Activated naive CD4-positive, alpha-beta T cell (primary cell): Measurements from ENCODE around the gene VAMP2.
A peak's percentile ranks its signal among the peaks of the same experiment; 100 is the strongest.

Experiments used
- DNase-seq, 4 experiments: peaks; one replicate each; lab custom pipeline; 2025; lab: John Stamatoyannopoulos, UW

The VAMP2 gene

DNA sequence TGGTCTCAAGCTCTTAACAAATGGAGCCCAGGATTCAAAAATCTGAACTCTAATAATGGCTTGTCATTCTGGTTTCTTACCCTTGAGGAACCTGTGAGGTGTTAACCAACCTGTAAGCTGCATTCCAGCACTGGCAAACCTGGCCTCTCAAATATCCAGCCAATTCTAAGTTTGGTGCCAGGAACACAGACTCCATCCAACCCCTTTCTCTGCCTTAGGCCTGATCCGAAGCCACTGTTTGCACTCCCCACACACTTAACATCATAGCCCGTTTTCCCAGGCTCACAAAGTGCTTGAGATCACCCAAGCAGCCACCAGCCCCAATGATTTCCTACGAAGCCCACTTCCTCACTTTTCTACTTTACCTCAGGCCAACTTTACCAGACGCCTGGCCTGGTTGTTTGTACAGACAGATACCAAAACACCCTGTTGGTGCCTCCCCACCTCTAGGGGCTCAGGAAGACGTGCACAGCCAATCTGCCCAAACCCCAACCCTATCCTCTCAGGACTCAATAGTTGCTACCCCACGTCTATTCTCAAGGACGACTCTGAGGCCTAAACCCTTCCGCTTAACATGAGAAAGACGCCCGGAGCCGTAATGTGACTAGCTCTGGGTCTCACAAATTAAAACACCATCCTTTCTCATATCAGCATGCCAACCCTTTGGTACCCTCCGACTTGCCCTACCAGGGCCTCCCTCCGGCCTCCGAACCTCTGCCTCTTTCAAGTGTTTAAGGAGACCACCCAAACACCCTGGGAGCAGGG lies 7.3 kb downstream of the VAMP2 start:
- no peak for DNase-seq

DNA sequence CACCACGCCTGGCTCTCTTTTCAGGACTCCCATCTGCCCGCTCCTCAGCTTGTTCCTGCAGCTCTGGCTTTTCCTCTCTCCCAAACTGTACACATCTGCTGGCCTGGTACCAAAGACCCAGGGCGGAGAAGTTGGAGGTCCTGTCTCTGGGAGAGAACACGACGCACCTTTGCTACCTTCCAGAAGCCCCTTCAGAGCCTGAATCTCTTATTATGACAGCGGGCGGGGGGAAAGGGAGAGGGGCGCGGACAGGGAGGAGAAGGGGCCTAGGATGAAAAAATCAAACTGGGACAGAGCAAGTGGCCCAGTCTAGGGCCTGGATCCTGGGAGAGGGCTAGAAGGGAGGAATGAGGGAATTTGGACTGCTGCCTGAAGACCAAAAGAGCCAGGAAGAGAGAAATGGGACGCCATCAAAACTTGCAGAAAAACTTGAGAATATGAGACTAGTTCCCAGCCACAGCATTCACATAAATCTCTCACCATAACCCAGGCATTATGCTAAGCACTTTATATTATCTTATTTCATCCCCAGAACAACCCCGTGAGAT lies 8.1 kb downstream of the VAMP2 start:
- DNase-seq, result no peak

DNA sequence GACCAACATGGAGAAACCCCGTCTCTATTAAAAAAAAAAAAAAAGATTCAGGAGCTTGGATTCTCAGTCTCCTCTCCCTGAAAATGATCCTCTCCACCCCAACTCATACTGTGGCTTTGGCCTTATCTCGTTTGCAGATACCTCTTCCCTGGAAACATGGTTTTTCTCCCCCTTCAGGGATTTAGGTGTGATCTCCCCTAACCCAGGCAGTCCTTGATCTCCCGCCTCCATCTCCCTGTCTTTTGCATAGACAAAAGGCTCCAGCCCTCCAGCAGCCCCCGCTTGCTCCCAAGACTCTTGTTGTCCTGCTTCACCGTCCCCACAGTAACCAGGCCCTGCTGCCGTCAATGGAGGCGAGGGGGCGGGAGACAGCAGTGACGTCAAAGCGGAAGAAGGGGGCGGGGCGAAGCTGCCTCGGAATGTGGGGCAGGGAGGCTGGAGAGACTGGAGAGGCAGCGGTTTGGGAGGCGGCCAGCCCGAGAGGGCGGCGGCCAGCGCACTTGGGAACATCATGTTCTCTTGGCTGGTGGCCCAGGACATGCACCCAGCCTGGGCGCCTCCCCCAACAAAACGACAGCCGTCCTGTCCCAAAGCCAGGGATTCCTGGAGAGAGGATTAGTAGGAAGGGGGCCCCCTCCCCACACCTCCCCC lies 8.7 kb downstream of the VAMP2 start:
- peak; percentile 45 to 77 (median 69) for DNase-seq

DNA sequence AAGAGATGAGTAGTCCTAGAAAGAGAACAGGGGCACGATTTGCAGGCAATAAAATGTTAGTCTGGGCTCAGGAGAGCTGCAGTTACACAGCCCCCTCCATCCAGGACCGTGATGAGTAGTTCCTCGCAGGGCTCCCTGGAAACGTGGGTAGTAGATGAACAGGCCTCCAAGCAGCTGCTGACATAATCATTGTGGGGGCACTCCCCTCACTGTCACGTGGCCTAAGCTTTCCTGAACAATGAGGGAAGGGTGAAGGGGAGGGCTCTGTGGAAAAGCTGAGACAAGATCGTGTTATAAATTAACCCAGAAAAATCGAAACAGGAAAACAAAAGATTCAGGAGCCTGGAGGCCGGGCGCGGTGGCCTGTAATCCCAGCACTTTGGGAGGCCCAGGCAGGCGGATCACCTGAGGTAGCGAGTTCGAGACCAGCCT lies 9.2 kb downstream of the VAMP2 start:
- DNase-seq, result no peak

DNA sequence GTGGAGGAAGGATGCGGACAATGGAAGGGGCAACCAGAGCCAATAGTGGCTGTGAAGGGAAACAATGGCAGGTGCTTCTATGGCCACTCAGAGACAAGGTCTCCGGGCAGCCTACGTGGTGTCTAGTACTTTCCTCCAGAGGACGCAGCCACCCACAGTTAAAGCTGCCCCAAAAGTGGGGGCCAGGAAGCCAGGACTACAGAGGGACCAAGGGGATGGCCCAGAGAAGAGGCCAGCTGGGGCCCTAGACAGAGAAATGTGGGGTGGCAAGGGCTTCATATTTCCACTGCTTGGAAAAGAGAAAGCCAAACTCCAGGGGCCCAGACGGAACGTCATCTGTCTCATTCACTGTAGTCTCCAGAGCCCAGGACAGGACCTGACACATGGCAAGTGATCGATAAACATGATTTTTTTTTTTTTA lies 9.7 kb downstream of the VAMP2 start:
- no peak for DNase-seq

DNA sequence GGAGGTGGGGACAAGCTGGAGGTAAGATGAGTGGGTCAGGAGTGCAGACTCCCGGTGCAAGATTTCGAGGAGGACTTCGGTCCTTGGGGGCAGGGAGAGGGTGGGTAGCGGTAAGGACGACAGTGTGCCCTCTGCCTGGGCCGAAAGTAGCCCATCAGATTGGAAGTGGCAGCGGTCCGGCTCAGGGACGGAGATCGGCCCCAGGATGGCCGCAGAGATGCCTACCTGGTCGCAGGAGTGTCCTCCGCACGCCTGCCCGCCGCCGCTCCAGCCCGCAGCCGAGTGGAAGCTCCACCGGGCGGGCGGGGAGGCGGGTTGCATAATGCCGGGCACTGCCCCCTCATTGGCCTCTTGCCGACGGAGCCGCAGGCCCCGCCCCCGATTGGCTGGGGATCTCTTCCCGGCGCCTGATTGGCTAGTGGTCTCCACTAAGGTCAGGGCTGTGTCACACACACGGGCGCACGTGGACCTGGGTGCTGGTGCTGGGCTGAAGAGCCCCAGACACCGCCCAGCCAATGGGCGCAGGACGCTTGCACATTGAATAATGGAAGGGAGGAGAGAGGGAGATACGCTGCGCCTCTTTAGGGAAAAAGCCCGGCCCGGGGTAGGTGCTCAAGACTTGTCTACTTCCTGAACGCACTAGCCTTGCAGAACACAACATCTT lies 10.5 kb downstream of the VAMP2 start, which contains the start of gene PER1:
TSS of gene PER1 (minus strand) at position 293 of the 664 bp plus-strand sequence. CDS start 1,698 bp downstream, outside the sequence.
- DNase-seq, result peak; percentile 40 to 64 (median 51)

DNA sequence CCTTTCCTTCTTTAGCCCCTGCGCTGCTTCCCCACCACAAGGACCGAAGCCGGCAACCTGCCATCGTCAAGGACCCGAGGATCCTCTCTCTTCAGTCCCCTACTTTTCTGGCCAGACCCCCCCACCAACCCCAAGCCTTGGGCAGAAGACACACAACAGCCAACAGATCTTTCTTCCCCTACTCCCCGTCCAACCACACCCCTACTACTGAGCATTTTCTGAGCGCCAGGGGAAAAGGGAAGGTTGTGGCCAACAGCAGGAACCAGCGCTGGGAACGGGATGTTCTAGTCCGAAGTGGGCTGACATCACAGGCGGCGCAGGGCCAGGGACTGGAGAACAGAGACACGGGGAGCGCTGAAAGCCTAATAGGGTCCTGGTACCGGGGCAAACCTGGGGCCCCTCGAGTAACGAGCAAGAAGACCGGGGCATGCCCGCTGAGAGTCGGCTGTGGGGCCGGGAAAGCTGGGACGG lies 11.1 kb downstream of the VAMP2 start:
- DNase-seq, result peak in 2 of 4 experiments; percentile 21 to 23

DNA sequence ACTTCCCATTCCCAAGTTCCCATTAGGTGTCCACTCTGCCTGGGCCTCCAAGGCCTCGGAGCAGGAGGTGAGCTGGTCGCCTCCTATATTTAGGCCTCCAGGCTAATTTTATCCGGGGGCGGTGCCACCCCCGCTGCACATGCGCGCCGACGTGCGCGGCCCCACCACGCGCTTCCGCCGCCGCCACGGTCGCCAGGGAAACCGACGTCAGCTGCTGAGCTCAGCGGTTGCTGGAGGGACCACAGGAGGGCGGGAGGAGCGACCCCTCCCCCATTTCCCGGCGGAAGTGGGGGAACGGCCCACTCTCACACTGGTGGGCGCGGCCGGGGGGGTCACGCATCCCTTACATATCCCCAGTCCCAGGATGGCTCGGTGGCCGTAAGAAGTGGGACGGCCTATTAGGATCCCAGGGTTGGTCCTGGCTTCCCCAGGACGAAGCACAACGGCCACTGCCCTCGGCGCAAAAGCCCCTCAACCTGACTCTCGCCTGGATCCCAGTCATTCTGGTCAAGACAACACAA lies 11.6 kb downstream of the VAMP2 start:
- DNase-seq, result peak; percentile 63 to 87 (median 72)

DNA sequence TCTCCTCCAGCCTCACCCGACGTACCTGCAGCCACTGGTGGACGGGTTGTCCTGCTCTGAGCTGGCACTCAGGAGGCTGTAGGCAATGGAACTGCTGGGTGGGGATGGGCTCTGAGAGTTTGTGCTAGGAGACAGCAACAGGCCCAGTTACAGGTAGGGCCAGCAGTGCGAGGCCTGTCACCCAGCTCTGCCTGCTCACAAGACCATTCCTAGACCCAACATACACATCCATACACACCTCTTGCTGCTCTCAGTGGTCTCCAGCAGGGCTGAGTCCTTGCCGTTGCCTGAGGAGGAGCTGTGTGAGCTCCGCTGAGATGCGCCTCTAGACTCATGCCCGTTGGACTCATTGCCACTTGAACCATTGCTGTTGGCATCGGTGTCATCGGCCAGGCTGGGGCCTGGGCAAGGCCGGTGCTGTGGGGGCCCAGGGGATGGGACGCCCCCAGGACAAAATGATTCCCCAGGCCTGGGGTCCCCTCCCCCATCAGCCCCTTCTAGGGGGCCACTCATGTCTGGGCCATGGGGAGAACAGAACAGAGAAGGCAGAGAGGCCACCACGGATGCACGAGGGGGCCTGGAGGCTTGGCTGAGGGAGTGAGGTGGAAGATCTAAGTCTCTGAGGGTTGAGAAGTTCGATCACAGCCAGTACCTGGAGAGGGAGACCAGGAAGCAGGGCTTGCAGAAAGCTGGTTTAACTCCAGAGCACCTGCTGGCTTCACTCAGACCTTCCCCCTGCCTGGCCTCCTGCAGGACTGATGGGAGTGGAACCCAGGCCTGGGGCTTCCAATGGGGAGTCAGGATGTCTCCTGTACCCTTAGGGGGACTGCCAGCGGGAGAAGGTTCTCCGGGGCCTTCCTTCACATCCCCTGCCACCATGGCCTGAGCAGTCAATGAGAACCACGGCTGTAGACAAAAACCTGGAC lies 12.3 kb downstream of the VAMP2 start:
- DNase-seq, result no peak

DNA sequence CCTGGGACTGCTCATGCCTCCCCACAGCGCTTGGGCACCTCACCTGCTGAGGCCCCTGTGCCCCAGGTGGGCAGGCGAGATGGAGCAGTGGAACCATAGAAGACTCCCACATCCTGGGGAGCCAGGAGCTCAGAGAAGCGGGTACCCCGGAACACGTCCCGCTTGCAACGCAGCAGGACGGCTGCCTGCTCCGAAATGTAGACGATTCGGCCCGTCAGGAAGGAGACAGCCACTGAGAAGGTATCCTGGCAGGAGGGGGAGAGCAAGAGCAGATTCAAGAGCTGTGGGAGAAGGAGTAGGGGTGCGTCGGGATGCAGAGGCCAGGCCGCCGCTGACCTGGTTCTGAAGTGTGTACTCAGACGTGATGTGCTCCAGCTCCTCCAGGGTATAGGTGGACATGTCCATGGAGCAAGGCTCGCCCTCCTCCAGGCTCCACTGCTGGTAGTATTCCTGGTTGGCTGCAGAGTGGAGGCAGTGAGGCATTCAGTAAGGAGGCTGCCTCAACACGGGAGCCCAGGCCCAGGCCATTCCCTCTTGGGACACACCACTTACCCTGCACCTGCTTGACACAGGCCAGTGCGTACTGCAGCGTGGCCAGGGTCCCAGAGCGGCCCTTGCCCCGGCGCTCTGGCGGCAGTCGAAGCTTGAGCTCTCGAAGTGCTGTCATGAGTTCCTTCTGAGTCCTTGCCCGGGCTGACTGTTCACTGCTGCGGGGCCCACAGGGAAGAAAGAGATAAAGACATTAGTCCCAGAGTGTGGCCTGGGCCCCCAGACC lies 13.1 kb downstream of the VAMP2 start:
- no peak for DNase-seq

DNA sequence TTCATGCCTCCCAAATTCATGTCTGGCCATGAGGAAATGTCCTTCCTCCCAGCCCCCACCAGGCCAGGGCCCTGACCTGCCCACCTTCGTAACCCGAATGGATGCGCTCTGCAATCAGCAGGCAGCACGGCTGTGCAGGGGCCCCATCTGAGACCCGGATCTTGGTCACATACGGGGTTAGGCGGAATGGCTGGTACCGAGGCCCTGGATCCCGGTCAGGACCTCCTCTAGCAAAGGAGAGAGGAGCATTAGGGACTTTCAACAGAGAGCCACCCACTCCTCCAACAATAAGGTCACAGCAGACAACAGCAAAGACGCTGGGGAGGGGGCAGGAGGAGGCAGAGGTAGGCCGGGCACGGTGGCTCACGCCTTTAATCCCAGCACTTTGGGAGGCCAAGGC lies 14.2 kb downstream of the VAMP2 start:
- DNase-seq, result no peak

DNA sequence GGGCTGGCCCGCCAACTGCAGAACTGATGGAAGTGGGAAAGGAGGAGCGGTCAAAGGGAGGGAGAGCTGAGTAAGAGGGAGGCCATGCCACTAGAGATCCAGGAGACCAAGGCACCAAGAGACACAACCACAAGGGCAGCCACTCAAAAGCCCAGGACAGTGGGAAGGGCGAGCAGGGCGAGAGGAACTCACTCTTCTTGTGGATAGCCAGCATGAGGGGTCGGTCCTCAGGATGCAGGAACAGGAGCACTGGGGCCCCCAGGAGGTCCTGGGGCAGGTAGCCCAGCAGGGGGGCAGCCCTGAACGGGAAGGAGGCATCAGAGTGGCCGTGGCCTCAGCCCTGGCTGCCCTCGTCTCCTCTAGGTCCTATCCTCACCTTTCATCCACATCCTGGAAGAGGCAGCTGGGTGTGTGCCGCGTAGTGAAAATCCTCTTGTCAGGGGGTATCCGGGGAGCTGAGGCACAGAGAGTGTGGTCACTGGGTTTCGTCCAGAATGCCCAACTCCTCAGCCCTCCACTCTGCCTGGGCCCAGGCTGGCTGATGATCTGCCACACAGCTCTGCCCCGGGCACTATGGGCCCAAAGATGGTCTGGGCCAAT lies 14.8 kb downstream of the VAMP2 start:
- no peak for DNase-seq

DNA sequence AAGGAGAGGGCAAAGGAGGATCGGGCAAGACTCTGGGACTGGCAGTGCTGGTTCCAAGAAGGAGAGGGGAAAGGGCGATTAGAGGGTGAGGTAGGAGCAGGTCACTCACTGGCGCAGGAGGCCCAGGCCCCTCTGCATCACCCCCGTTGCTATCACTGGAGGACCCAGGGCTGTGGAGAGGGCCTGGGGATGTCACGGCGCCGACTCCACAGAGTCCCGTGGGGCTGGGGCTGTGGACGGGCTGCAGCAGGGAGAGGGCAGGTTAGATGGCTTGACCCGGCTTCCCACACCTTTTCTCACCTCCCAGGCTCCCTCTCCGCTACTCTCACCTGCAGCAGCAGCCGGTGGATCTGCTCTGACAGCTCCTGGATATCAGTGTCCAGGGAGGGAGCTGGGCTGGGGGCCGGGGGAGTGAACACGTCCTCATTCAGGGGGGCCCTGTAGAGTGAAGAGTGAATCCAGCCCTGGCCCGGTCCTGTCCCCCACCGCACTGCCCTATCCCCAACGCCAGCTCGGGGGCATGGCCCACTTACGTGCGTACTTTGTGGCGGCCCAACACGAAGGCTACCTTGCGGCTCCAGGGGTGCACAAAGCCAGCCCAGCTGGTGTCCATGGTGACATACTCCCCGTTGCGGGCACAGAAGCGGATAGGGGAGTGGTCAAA lies 15.5 kb downstream of the VAMP2 start:
- DNase-seq, result no peak

DNA sequence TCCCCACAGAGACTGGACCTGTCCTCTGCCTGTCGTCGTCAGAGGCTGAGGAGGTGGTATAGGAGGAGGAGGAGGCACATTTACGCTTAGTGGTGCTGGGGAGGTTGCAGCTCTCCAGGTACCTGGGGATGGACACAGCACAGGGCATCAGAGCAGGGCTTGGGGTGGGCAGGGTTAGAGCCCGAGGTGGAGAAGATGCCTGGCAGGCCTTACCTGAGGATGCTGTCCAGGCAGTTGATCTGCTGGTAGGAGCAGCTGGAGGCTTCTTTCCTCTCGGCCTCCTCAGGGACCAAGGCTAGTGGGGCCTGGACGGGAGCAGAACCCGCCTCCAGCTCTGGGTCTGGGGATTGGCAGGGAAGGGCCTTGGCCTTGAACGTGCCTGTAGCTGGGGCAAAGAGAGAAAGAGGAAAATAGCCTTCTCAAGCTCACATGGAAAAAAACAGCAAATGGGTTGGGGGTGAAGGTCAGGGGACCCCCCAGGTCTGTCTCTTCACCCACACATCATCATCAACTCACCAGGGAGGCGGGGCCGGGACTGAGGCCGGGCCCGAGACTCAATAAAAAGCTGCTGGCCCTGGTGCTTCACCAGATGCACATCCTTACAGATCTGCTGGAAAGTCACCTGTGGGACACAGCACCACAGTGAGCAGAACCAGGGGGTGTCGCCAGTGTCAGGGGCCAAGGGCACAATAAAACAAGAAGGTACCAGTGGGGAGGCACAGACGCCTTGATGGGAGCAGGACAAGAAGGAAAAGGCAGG lies 16.2 kb downstream of the VAMP2 start:
- DNase-seq, result no peak

DNA sequence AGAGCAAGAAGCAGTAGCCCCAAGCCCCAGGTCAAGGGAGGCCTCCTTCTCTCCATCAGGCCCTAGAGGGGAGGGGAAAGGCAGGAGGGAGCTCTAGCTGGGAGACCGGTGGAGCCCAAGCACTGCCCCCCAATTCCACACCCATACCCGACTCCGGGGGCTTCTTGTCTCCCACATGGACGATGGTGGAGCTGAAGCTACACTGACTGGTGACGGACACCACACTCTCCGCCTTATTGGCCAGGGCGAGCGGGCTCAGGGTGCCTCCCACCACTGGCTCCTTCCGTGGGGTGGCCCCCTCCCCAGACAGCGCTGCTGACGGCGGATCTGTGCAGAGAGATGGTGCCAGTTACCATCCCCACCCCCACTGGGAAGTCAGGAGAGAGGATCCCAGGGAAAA lies 16.9 kb downstream of the VAMP2 start:
- DNase-seq, result no peak

DNA sequence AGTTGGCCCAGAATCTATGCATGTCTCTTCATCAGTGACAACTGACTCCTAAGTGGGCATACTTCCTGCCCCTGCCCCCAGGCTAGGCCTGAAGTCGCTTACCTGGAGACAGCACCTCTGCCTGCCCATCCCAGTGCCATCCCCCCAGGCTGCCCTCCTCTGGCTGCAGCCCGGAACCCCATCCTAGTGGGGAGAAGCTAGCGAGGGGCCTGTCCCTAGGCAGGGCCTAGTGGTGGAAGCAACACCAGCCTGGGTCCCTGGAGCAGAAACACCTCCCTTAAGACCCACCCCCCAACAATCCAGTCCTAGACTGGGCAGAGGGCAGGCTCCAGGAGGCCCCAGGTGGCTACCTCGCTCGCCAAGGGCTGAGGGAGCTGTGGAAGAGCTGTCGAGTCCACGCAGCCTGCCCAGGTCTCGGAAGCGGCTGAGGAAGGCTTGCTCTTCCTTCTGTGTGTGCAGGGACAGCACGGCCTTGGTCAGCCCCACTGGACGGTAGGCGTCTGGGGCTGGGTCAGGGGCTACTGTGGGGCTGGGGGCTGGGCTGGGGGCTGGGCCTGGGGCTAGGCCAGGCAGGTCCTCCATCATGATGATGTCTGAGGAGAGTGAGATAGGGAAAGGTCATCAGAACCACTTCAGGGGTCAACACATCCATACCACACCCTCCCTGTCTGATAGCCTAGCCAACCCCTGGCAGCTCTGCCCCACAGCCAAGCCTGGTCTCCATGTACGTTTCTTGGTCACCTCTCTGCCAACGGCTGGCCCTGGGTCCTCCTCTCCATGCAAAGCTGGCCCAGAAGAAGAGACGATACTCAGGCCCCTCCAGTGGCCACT lies 18.1 kb downstream of the VAMP2 start:
- no peak for DNase-seq

DNA sequence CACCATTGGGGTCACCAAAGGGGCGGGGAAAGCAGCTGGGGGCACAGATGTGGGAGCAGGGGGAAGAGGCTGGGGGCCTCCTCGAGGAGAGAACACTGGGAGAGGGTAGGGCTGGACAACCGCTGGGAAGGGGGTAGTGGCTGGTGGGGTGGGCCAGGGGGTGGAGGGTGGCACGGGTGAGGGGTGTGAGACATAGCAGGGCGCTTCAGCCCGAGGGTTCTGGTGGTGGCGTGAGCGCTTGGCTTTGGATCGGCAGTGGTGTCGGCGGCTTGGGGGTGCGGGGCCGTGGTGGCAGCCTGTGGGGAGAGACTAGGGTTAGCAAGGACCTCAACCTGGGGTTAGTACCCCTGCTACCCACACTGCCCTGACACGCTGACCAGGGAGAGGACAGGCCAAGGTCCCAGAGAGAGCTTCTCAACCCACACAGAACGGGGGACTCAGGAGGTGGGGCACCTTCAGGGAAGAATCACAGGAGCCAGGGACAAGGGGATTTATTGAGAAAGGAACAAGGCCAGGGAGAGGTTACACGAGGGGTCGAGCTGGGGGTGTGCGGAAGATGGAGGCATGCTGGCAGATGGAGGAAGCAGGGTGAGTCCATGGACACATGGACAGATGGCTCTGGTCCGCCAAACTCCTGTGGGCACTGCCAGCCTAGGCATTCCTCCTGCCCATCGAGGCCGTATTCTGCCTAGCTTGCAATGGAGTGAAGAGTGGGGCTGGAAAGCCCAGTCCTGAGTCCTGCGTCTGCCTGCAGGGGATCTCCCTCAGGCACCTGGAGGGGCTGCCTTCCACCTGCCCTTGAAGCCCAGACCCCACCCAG lies 19.0 kb downstream of the VAMP2 start:
- DNase-seq, result no peak
